Endothelial cell of umbilical vein (primary cell): ENCODE data around the gene WDR86. TPM values are rescaled to one million over a fixed set of nuclear protein-coding genes. Genes with fewer than 3 reads are reported as not detected.

ENCODE experiments used
- BruUV-seq: library from RNA; stranded (reverse); fragments of 400-500 nt; replicated peaks from 2 replicates; lab custom pipeline; 2021; lab: Mats Ljungman, UMichigan
- CTCF ChIA-PET: fragments of 300-600, 350-600 bp; sonication (Branson Sonifier 250); formaldehyde crosslinking; loops from one replicate; lab custom pipeline; 2021; ENCODE audit warnings: antibody characterized with exemption, inconsistent platforms; lab: Charles Lee
- POLR2A ChIA-PET: fragments of 300-600, 350-600 bp; sonication (Branson Sonifier 250); formaldehyde crosslinking; loops from one replicate; lab custom pipeline; 2021; ENCODE audit warnings: antibody characterized with exemption, inconsistent platforms; lab: Charles Lee
- DNase-seq: peaks from one replicate; pipeline ENCODE4 v3.0.0-alpha.2; 2011; ENCODE audit warnings: low read depth, low spot score
- FAIRE-seq: peaks from 2 replicates; lab custom pipeline; 2011; peaks lifted over from hg19 to GRCh38; lab: Jason Lieb, UNC
- H2AFZ ChIP-seq: 2 replicates; pipeline ENCODE4 v1.6.0; 2012; ENCODE audit warnings: low read depth, low read length, control low read depth, inconsistent platforms
- H3K27ac ChIP-seq: 2 replicates; pipeline ENCODE4 v1.5.1; 2011; ENCODE audit warnings: low read depth, mild to moderate bottlenecking, control low read depth, low read length, moderate library complexity; ENCODE audit not compliant: insufficient read depth
- H3K27me3 ChIP-seq, 2 experiments: 2 replicates each; pipeline versions ENCODE4 v1.6.0 to v1.6.1; 2011; ENCODE audit warnings: low read length in 2 of 2, mixed read lengths in 1 of 2; ENCODE audit not compliant: control insufficient read depth in 2 of 2, insufficient read depth in 2 of 2
- H3K36me3 ChIP-seq, 2 experiments: 2 replicates in 1 of 2; 3 replicates in 1 of 2; pipeline ENCODE4 v1.5.1; 2011; ENCODE audit warnings: low read length in 2 of 2, mild to moderate bottlenecking in 1 of 2, moderate library complexity in 1 of 2; ENCODE audit not compliant: control insufficient read depth in 2 of 2, insufficient read depth in 2 of 2; ENCODE audit errors: extremely low read depth in 1 of 2
- H3K4me1 ChIP-seq: 3 replicates; pipeline ENCODE4 v1.5.1; 2011; ENCODE audit warnings: mild to moderate bottlenecking, low read length; ENCODE audit not compliant: control insufficient read depth, insufficient read depth; ENCODE audit errors: extremely low read depth
- H3K4me2 ChIP-seq: 2 replicates; pipeline ENCODE4 v1.6.1; 2011; ENCODE audit warnings: low read length, control low read depth, mixed read lengths; ENCODE audit not compliant: insufficient read depth
- H3K4me3 ChIP-seq, 3 experiments: fragments of 200-600 bp in 1 of 3; sonication (generic), shearing (Covaris generic) in 1 of 3; replicated peaks in 1 of 3; 2 replicates each; pipeline ENCODE4 v1.5.1; 2011 to 2016; ENCODE audit warnings: control low read depth in 3 of 3, low read length in 3 of 3, mild to moderate bottlenecking in 2 of 3, inconsistent platforms in 1 of 3, low read depth in 1 of 3, moderate library complexity in 1 of 3; ENCODE audit not compliant: insufficient read depth in 1 of 3
- H3K79me2 ChIP-seq: 2 replicates; pipeline ENCODE4 v1.6.0; 2012; ENCODE audit warnings: low read length, inconsistent platforms; ENCODE audit not compliant: control insufficient read depth, insufficient read depth
- H3K9ac ChIP-seq: replicated peaks from 2 replicates; pipeline ENCODE3; 2011; ENCODE audit warnings: low read length, control low read depth; ENCODE audit not compliant: insufficient read depth; ENCODE audit errors: extremely low read depth
- H3K9me1 ChIP-seq: replicated peaks from 3 replicates; pipeline ENCODE4 v1.6.0; 2011; ENCODE audit warnings: mild to moderate bottlenecking, low read length; ENCODE audit not compliant: control insufficient read depth, insufficient read depth; ENCODE audit errors: extremely low read depth
- H3K9me3 ChIP-seq: replicated peaks from 2 replicates; pipeline ENCODE4 v1.5.1; 2012; ENCODE audit warnings: low read length, inconsistent platforms; ENCODE audit not compliant: control insufficient read depth, insufficient read depth
- H4K20me1 ChIP-seq: replicated peaks from 2 replicates; pipeline ENCODE3; 2011; ENCODE audit warnings: mild to moderate bottlenecking, low read length; ENCODE audit not compliant: control insufficient read depth, insufficient read depth; ENCODE audit errors: extremely low read depth
- CTCF ChIP-seq, 2 donors: IDR thresholded peaks; 1 replicate in 1 of 2; 2 replicates in 1 of 2; pipeline ENCODE4 v1.5.1; 2011; ENCODE audit warnings: low read length in 2 of 2, mild to moderate bottlenecking in 2 of 2, moderate library complexity in 2 of 2, control low read depth in 1 of 2, inconsistent platforms in 1 of 2, low read depth in 1 of 2; ENCODE audit not compliant: insufficient read depth in 1 of 2; ENCODE audit errors: extremely low read depth in 1 of 2
- EZH2 ChIP-seq: IDR thresholded peaks from 2 replicates; pipeline ENCODE4 v1.6.1; 2012; ENCODE audit warnings: borderline replicate concordance, low read depth, mild to moderate bottlenecking, moderate library complexity, low read length, inconsistent platforms; ENCODE audit not compliant: severe bottlenecking
- FOS ChIP-seq: IDR thresholded peaks from 2 replicates; pipeline ENCODE4 v1.6.1; 2011; ENCODE audit warnings: mild to moderate bottlenecking, low read length, moderate library complexity, borderline replicate concordance; ENCODE audit not compliant: insufficient read depth
- GATA2 ChIP-seq: IDR thresholded peaks from 2 replicates; pipeline ENCODE4 v1.7.0; 2011; ENCODE audit warnings: low read depth, mild to moderate bottlenecking, moderate library complexity, mixed read lengths, low read length; ENCODE audit not compliant: insufficient read length, insufficient read depth
- JUN ChIP-seq: IDR thresholded peaks from 2 replicates; pipeline ENCODE4 v1.6.1; 2011; ENCODE audit warnings: borderline replicate concordance, low read depth; ENCODE audit not compliant: insufficient read length, insufficient read depth
- MAX ChIP-seq: IDR thresholded peaks from 2 replicates; pipeline ENCODE4 v1.6.1; 2011; ENCODE audit not compliant: insufficient read depth, insufficient read length
- MYC ChIP-seq: IDR thresholded peaks from one replicate; pipeline ENCODE4 v1.6.1; 2011; ENCODE audit warnings: mild to moderate bottlenecking, low read depth, low read length
- POLR2A ChIP-seq: IDR thresholded peaks from 2 replicates; pipeline ENCODE4 v1.6.1; 2012; ENCODE audit warnings: low read depth, mild to moderate bottlenecking, control low read depth, low read length
- POLR2AphosphoS5 ChIP-seq: IDR thresholded peaks from 2 replicates; pipeline ENCODE4 v1.6.1; 2012; ENCODE audit warnings: low read depth, mild to moderate bottlenecking, control low read depth, low read length, moderate library complexity; ENCODE audit not compliant: insufficient read depth
- dilution Hi-C: fragments of 300-500 bp; cut with MboI; formaldehyde crosslinking; loops from one replicate; pipeline ENCODE4 v1.15.0; 2019; ENCODE audit warnings: low sequenced_read_pairs; ENCODE audit not compliant: extremely low pct_ligation_motif_present
- intact Hi-C: fragments of 100-400 bp; cut with micrococcal nuclease; formaldehyde crosslinking; loops from one replicate; pipeline ENCODE4 v1.10.0; 2022
- polyA plus RNA-seq, 4 experiments: library from polyadenylated mRNA; depleted of rRNA in 3 of 4; stranded (reverse) in 3 of 4; unstranded in 1 of 4; fragments of >200 nt; gene quantifications; 2 replicates each; pipeline versions ENCODE4 v1.2.1 to v1.2.3, GENCODE V29; 2011 to 2012; ENCODE audit warnings: missing spikeins in 1 of 4
- total RNA-seq: library from RNA; stranded (reverse); gene quantifications from 2 replicates; pipeline ENCODE4 v1.2.3, GENCODE V29; 2021

The WDR86 gene
- total and polyA plus RNA-seq, 2 donors (not counting 3 experiments of a cell fraction or from before 2014, with no cell fraction given), result not detected

DNA sequence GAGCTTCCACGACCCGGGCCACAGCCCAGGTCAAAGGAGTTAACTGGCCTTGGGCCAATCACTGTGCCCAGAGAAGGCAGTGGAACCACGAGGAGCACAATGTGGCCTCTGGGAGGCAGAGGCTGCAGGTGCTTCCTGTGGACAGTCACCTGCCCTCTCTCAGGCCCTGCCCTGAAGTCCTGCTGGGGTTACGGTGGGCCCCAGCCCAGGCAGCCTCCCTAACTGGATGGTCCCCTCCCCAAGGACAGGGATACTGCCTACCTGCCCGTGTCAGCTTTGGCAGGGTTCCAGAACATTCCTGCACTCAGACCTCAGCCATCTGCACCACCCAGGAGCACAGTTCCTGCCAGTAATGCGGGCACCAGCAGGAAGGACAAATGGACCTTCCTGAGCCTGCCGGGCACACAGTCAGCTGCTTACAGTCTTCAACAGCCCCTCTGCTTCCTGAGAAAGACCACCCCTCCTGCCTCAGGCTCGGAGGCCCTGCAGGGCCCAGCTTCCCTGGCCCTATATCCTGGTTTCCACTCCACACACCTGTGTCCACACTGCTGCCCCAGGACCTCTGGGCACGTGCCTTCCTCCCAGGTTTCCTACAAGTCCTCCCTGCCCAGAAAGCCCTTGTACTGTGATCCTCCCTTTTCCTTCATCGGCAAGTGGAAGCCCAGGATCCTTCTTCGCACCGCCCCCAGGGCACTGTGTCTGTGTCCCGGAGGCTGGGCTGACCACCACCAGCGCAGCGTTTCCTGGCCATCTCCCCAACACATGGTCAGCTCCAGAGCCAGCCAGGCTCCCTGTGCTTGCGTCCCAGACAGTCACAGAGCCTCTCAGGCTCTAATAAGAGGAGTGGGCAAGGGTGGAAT lies 23.3 kb downstream of the WDR86 start:
- peaks cover 16 to 23% of the 10 kb centered on the region in 2 experiments for H3K27me3 ChIP-seq
- no peak for DNase-seq
- intact Hi-C loops (no loop called here), dilution Hi-C loops (no loop called here)
- POLR2A ChIA-PET, result no interaction called here
- TF ChIP-seq POLR2AphosphoS5 (no peak), POLR2A (no peak), FOS (no peak), MYC (no peak), JUN (no peak), GATA2 (no peak), CTCF (IDR thresholded peaks at IDR 0.05; ENCODE audit: extremely low read depth in 1 of 2, insufficient read depth in 1 of 2, low read depth in 1 of 2, low read length in 2 of 2) (no peak), EZH2 (no peak), MAX (no peak)
- H3K4me1 ChIP-seq, result no peaks in the 10 kb centered on the region
- H3K36me3 ChIP-seq, result no peaks in the 10 kb centered on the region
- no peaks in the 10 kb centered on the region for H3K9me1 ChIP-seq
- H3K9ac ChIP-seq, result no peak overlapping the region
- no peak overlapping the region for H3K4me2 ChIP-seq
- no peak overlapping the region for H3K4me3 ChIP-seq
- H2AFZ ChIP-seq, result no peak overlapping the region
- H3K79me2 ChIP-seq, result no peaks in the 10 kb centered on the region
- no TSS peak for BruUV-seq
- no peak for FAIRE-seq
- H4K20me1 ChIP-seq, result no peaks in the 10 kb centered on the region
- no peaks in the 10 kb centered on the region for H3K9me3 ChIP-seq
- CTCF ChIA-PET, result no interaction called here
- H3K27ac ChIP-seq, result no peak overlapping the region
